ENCODE results near the gene SIRPG. TPM values are rescaled to one million over a fixed set of nuclear protein-coding genes. Genes with fewer than 3 reads are reported as not detected.
"Not testable (repeated sequence)": the region's sequence is repeated elsewhere in the genome, so short reads cannot be mapped to it uniquely, and the experiment has no call there.

The SIRPG gene
- 10 to 100 TPM in 3 of 7 donors, 1 to 10 TPM in 4; 5.1 to 13.2 (median 8.9) TPM for total RNA-seq
- polyA plus RNA-seq: 10 to 100 TPM in 1 of 3 donors, 1 to 10 TPM in 2; 5.2 to 13.6 (median 9.0) TPM
- long read RNA-seq, donor 1: 0 reads
- long read RNA-seq, donor 2, partial matches to known transcripts: 0 of 5 reads
- long read RNA-seq, donor 2, other reads (novel, unspliced or antisense): 0 of 5 reads

DNA sequence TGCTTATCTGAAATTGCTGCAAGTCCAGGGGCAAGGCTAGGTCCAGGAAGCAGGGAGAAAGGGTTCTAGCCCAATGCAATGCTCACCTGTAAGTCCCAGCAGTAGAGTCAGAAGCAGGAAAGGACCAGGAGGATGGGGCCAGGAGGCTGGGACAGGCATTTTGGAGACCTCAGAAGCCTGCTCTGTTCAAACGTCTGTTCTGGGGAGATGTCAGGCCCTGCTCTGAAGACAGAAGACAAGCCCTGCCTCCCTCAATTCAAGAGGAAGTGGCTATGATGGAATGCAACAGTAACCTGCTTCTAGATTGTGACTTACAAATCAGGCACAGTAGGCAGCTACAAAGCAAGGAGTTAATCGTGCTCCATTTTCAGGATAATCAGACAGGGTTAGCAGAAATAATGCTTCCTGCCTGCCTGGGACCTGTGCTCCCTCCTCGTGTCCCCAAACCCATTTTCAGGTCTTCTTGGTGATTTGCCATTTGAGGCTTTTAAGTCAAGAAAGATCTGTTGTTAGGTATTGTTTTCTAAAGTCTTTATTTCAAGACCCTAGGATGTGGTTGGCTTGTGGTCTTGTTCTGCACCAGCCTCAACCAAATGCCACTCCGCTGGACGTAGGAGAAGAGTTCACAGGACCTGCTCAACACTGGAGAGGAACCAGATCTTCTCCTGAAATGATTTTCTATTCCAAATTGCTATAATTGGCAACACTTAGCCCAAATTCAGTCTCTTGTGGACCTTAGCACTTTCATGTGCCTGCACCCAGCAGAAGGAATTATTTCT lies at the start of gene SIRPG:
SIRPG (minus strand) TSS at position 224 of the 779 bp plus-strand sequence; CDS start at position 159, 65 bp downstream.
- Histone ChIP-seq H3K4me1 (peaks cover 0 to 81% (median 37%) of the 10 kb centered on the region in 6 donors), H3K36me3 (no peaks in the 10 kb centered on the region), H3K9me3 (peaks cover 0 to 10% (median 2%) of the 10 kb centered on the region in 8 donors), H3K27ac (peak within 1 kb of the TSS in 7 of 8 donors; percentile 15 to 83 (median 65)), H3K27me3 (replicated peaks in 1 of 7) (no peaks in the 10 kb centered on the region), H3K4me3 (peak within 1 kb of the TSS in 4 of 8 donors; percentile 0 to 57 (median 11))
- 30 to 41% (median 38%) methylated on average over 5 of the region's 5 CpGs for WGBS, 5 donors
- DNase-seq: no peak
- intact Hi-C loops (cut with DNase I; ENCODE audit: low total_unique reads): no loop called here
- TF ChIP-seq POLR2AphosphoS5 (IDR thresholded peaks at IDR 0.05) (peak in 2 of 3 donors; percentile 12 to 73), POLR2A (IDR thresholded peaks at IDR 0.05) (peak in 1 of 3 donors; percentile 25), CTCF (IDR thresholded peaks at IDR 0.05 in 8 of 11, conservative IDR thresholded peaks at IDR 0.05 in 3 of 11) (no peak)

GRCh38 chr20:1706887-1707286 lies 49.3 kb upstream of the SIRPG start:
- 85 to 90% (median 87%) methylated on average over 13 of the region's 13 CpGs for WGBS, 5 donors
- intact Hi-C loops (cut with DNase I; ENCODE audit: low total_unique reads); H3K27ac ChIP-seq; H3K36me3 ChIP-seq; H3K27me3 ChIP-seq (replicated peaks in 1 of 7); H3K4me3 ChIP-seq; DNase-seq: not testable (repeated sequence)
- Histone ChIP-seq H3K9me3 (peaks cover 0 to 15% (median 0%) of the 10 kb centered on the region in 8 donors), H3K4me1 (peaks cover 0 to 22% (median 15%) of the 10 kb centered on the region in 6 donors)

DNA sequence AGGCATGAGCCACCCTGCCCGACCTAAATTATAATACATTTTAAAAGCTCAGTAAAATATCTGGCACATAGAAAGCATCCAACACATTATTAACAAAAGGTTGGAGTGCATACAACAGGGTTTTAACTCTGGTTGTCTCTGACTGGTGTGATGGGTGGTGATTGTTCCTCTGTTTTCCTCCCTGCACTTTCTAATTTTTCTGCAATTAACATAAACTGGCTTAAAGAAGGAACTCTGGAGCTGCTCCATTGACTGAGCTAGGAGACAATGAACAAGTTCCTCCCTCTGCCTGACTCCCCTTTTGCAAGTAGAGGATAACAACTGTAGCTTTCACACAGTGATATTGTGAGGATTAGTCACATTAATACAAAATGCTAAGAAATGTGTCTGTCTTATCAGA lies 48.5 kb upstream of the SIRPG start:
- Histone ChIP-seq H3K4me3 (no peak overlapping the region), H3K9me3 (peaks cover 0 to 10% (median 0%) of the 10 kb centered on the region in 8 donors), H3K4me1 (peaks cover 0 to 23% (median 16%) of the 10 kb centered on the region in 6 donors), H3K36me3 (no peaks in the 10 kb centered on the region), H3K27ac (no peak overlapping the region), H3K27me3 (replicated peaks in 1 of 7) (no peaks in the 10 kb centered on the region)
- TF ChIP-seq POLR2AphosphoS5 (IDR thresholded peaks at IDR 0.05) (no peak), POLR2A (IDR thresholded peaks at IDR 0.05) (no peak), CTCF (IDR thresholded peaks at IDR 0.05 in 8 of 11, conservative IDR thresholded peaks at IDR 0.05 in 3 of 11) (no peak)
- WGBS, 5 donors: 83 to 96% (median 85%) methylated on average over 1 of the region's 1 CpG
- DNase-seq: no peak
- intact Hi-C loops (cut with DNase I; ENCODE audit: low total_unique reads): no loop called here

DNA sequence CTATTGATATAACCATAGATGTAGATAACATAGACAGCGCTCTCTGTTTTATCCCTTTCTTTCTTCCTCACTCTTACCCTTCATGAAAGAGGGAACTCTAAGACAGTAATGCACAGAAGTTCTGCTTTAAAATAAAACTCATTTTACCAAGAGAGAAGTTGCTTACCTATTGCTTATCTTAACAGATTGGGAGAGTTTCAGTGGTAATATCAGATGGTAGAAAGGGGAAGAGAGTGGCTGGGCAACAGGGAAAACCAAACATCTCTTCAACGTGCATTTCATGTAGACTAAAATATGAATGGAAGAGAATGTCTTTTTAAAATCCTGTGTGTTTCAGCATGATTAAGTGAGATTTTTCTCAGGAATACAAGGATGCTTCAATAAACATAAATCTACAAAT lies 45.3 kb upstream of the SIRPG start:
- no peaks in the 10 kb centered on the region for H3K27me3 ChIP-seq (replicated peaks in 1 of 7)
- intact Hi-C loops (cut with DNase I; ENCODE audit: low total_unique reads): no loop called here
- TF ChIP-seq POLR2AphosphoS5 (IDR thresholded peaks at IDR 0.05) (no peak), POLR2A (IDR thresholded peaks at IDR 0.05) (no peak), CTCF (IDR thresholded peaks at IDR 0.05 in 8 of 11, conservative IDR thresholded peaks at IDR 0.05 in 3 of 11) (no peak)
- WGBS, 5 donors: 48 to 74% (median 59%) methylated on average over 2 of the region's 2 CpGs
- H3K27ac ChIP-seq: no peak overlapping the region
- no peaks in the 10 kb centered on the region for H3K36me3 ChIP-seq
- H3K4me1 ChIP-seq: peaks cover 0 to 16% (median 11%) of the 10 kb centered on the region in 6 donors
- no peak for DNase-seq
- H3K9me3 ChIP-seq: no peaks in the 10 kb centered on the region
- H3K4me3 ChIP-seq: no peak overlapping the region
